OCI-LY7 (cell line): ENCODE measurements around the gene ALOX15B. TPM values are rescaled to one million over a fixed set of nuclear protein-coding genes. Genes with fewer than 3 reads are reported as not detected.

Source experiments
- BruUV-seq: library from RNA; stranded (reverse); fragments of 400-500 nt; replicated peaks from 2 replicates; lab custom pipeline; 2021; lab: Mats Ljungman, UMichigan
- CTCF ChIA-PET: fragments of 300-600 bp; sonication (Branson Sonifier 250); formaldehyde crosslinking; loops from one replicate; lab custom pipeline; 2022; ENCODE audit warnings: antibody characterized with exemption; ENCODE audit not compliant: unreplicated experiment; lab: Charles Lee
- POLR2A ChIA-PET: fragments of 300-600 bp; sonication (Branson Sonifier 250); formaldehyde crosslinking; loops from one replicate; lab custom pipeline; 2022; ENCODE audit warnings: antibody characterized with exemption; lab: Charles Lee
- DNase-seq: peaks from one replicate; pipeline ENCODE4 v3.0.0-alpha.2; 2015; ENCODE audit warnings: low spot score
- H2AFZ ChIP-seq: fragments of 200-600 bp; sonication (generic), shearing (Covaris generic); 2 replicates; pipeline ENCODE4 v1.6.1; 2014; ENCODE audit warnings: mild to moderate bottlenecking, antibody characterized with exemption, low read length, moderate library complexity
- H3K27ac ChIP-seq: fragments of 200-600 bp; sonication (generic); 2 replicates; pipeline ENCODE4 v1.5.1; 2014; ENCODE audit warnings: mixed run types, low read depth, mild to moderate bottlenecking, moderate library complexity, low read length, inconsistent platforms; ENCODE audit not compliant: poor library complexity, severe bottlenecking
- H3K36me3 ChIP-seq: fragments of 200-600 bp; sonication (generic); 2 replicates; pipeline ENCODE4 v1.6.1; 2014; ENCODE audit warnings: mild to moderate bottlenecking, antibody characterized with exemption, low read length, moderate library complexity, mixed read lengths; ENCODE audit not compliant: insufficient read depth
- H3K4me1 ChIP-seq: fragments of 200-600 bp; sonication (generic); 2 replicates; pipeline ENCODE4 v1.5.1; 2014; ENCODE audit warnings: mild to moderate bottlenecking, low read length; ENCODE audit not compliant: insufficient read depth, poor library complexity, severe bottlenecking
- H3K4me2 ChIP-seq: fragments of 200-600 bp; sonication (generic); 2 replicates; pipeline ENCODE4 v1.6.1; 2014; ENCODE audit warnings: mild to moderate bottlenecking, low read length
- H3K4me3 ChIP-seq: fragments of 200-600 bp; sonication (generic); 2 replicates; pipeline ENCODE4 v1.5.1; 2014; ENCODE audit warnings: mild to moderate bottlenecking, low read depth, low read length; ENCODE audit not compliant: poor library complexity, severe bottlenecking
- H3K79me2 ChIP-seq: fragments of 200-600 bp; sonication (generic); 2 replicates; pipeline ENCODE4 v1.6.1; 2016; ENCODE audit warnings: low read depth, mild to moderate bottlenecking, low read length, moderate library complexity, mixed read lengths; ENCODE audit not compliant: insufficient read depth
- H3K9me2 ChIP-seq: fragments of 200-600 bp; sonication (generic); 2 replicates; pipeline ENCODE4 v1.6.1; 2016; ENCODE audit warnings: mild to moderate bottlenecking, low read length, mixed read lengths; ENCODE audit not compliant: insufficient read depth
- H3K9me3 ChIP-seq: fragments of 200-600 bp; sonication (generic); 2 replicates; pipeline ENCODE4 v1.6.1; 2014; ENCODE audit warnings: mild to moderate bottlenecking, mixed run types, low read length, mixed read lengths
- H4K20me1 ChIP-seq: fragments of 200-600 bp; sonication (generic); 2 replicates; pipeline ENCODE4 v1.6.1; 2014; ENCODE audit warnings: mild to moderate bottlenecking, antibody characterized with exemption, low read length, moderate library complexity, mixed read lengths; ENCODE audit not compliant: insufficient read depth
- EZH2phosphoT487 ChIP-seq: fragments of 200-600 bp; sonication (generic); IDR thresholded peaks from 2 replicates; pipeline ENCODE4 v1.6.1; 2018; ENCODE audit warnings: low read depth, borderline replicate concordance, mild to moderate bottlenecking, mixed run types, antibody characterized with exemption, low read length, moderate library complexity, mixed read lengths
- intact Hi-C: fragments of 100-400 bp; cut with micrococcal nuclease; formaldehyde crosslinking; loops from one replicate; pipeline ENCODE4 v1.10.0; 2022; ENCODE audit not compliant: unreplicated experiment
- total RNA-seq, 2 experiments: library from RNA; depleted of rRNA in 1 of 2; stranded (reverse); fragments of >200 nt in 1 of 2; shearing (Covaris generic) in 1 of 2; gene quantifications; 2 replicates each; pipeline ENCODE4 v1.2.3, GENCODE V29; 2014 to 2022
- TF ChIP-seq, protein P1 (sequence below): fragments of 200-600 bp; sonication (generic); conservative IDR thresholded peaks from 2 replicates; pipeline ENCODE4 v1.5.1; 2014; ENCODE audit warnings: mild to moderate bottlenecking, antibody characterized with exemption, low read length, moderate library complexity, mixed read lengths

ALOX15B gene
- total RNA-seq, 2 experiments from 2014 or later: not detected

- no TSS peak for BruUV-seq
- TF ChIP-seq, protein P1, sequence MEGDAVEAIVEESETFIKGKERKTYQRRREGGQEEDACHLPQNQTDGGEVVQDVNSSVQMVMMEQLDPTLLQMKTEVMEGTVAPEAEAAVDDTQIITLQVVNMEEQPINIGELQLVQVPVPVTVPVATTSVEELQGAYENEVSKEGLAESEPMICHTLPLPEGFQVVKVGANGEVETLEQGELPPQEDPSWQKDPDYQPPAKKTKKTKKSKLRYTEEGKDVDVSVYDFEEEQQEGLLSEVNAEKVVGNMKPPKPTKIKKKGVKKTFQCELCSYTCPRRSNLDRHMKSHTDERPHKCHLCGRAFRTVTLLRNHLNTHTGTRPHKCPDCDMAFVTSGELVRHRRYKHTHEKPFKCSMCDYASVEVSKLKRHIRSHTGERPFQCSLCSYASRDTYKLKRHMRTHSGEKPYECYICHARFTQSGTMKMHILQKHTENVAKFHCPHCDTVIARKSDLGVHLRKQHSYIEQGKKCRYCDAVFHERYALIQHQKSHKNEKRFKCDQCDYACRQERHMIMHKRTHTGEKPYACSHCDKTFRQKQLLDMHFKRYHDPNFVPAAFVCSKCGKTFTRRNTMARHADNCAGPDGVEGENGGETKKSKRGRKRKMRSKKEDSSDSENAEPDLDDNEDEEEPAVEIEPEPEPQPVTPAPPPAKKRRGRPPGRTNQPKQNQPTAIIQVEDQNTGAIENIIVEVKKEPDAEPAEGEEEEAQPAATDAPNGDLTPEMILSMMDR: peak; percentile 84
- TF ChIP-seq EZH2phosphoT487: no peak
- CTCF ChIA-PET: interaction anchor here (0.5 to 1.0 kb wide), 5 partner anchors 11 to 133 kb away, joined by 3 to 6 read pairs (median 4); no protein-coding TSS in a partner anchor
- Histone ChIP-seq H3K4me2 (peak overlapping the region; percentile 79), H3K4me1 (peaks cover 6% of the 10 kb centered on the region), H3K9me2 (no peaks in the 10 kb centered on the region), H2AFZ (peak overlapping the region; percentile 87), H3K79me2 (no peaks in the 10 kb centered on the region), H3K4me3 (peak overlapping the region; percentile 74), H3K9me3 (no peaks in the 10 kb centered on the region), H3K36me3 (0 out of 2 replicates have a peak, but pooled peaks cover 8% of the 10 kb centered on the region), H4K20me1 (no peaks in the 10 kb centered on the region), H3K27ac (peak overlapping the region; percentile 67)
- POLR2A ChIA-PET: interaction anchor here (0.9 kb wide), 1 partner anchor 12 kb away, joined by 3 read pairs; no protein-coding TSS in a partner anchor
- peak; percentile 90 for DNase-seq
- intact Hi-C loops: loop anchor here (1.0 to 2.0 kb wide), 3 partner anchors 19 to 39 kb away; partner anchors contain the start of gene ALOXE3
These were observed 40.7 kb downstream of the ALOX15B start for GRCh38 chr17:8079291-8080207.

DNA sequence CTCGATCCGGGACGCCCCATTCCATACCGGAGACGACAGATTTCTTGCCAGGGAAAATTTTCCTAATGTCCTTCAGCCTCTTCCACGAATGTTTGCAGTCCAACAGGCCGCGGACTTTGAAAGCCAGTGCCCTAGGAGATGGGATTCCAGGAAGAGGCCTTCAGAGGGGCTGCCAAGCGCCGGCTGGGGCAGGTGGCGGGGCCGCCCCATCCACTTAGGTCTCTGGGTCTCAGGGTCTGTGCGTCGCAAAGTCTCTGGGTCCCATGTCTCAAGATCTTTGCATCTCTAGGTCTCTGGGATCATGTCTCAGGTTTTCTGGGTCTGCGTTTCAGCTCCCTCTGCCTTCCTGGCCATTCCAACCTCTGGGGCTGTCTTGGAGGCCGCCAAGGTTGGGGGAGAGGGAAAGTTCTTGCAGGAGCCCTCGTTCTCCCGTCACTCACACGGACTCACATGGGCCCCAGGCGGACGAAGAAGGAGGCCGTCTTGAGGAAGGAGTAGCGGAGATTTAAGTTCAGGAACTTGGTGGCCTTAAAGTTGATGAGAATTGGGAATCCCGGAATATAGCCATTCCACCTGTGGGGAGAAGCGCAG, 41.4 kb downstream of the ALOX15B start:
- ChIA-PET CTCF (interaction anchor here (0.5 to 0.9 kb wide), 2 partner anchors 30 to 132 kb away, joined by 3 read pairs; no protein-coding TSS in a partner anchor), POLR2A (no interaction called here)
- no peak overlapping the region for H2AFZ ChIP-seq
- intact Hi-C loops: no loop called here
- H3K9me3 ChIP-seq: no peaks in the 10 kb centered on the region
- DNase-seq: no peak
- peak overlapping the region; percentile 79 for H3K4me2 ChIP-seq
- H4K20me1 ChIP-seq: no peaks in the 10 kb centered on the region
- no peaks in the 10 kb centered on the region for H3K9me2 ChIP-seq
- H3K4me3 ChIP-seq: peak overlapping the region; percentile 74
- BruUV-seq: no TSS peak
- H3K4me1 ChIP-seq: peaks cover 6% of the 10 kb centered on the region
- 0 out of 2 replicates have a peak, but pooled peaks cover 8% of the 10 kb centered on the region for H3K36me3 ChIP-seq
- H3K27ac ChIP-seq: no peak overlapping the region
- H3K79me2 ChIP-seq: no peaks in the 10 kb centered on the region
- TF ChIP-seq, protein P1: no peak; the same call in 1 of the 2 replicates
- no peak for TF ChIP-seq EZH2phosphoT487
